Natural killer cell (primary cell): ENCODE measurements around the gene HTR2C. TPM values are rescaled to one million over a fixed set of nuclear protein-coding genes. Genes with fewer than 3 reads are reported as not detected.

ENCODE experiments used
- ATAC-seq, 3 donors: fragments of 150-1000 bp in 2 of 3; fragments of 200-7000 bp in 1 of 3; cut with Tn5 transposase; 1 replicate in 1 of 3; 2 replicates in 2 of 3; pipeline ENCODE4 v1.10.0; 2021; ENCODE audit warnings: mild to moderate bottlenecking in 2 of 3, moderate library complexity in 2 of 3
- DNase-seq, 2 donors: peaks; one replicate each; pipeline versions ENCODE4 v3.0.0 to v3.0.0-alpha.2; 2013 to 2021; ENCODE audit warnings: mixed read lengths in 1 of 2
- H3K27ac ChIP-seq: one replicate; pipeline ENCODE4 v1.5.1; 2013; ENCODE audit warnings: mild to moderate bottlenecking, low read length
- H3K27me3 ChIP-seq: one replicate; pipeline ENCODE4 v1.6.1; 2013; ENCODE audit warnings: low read length; ENCODE audit not compliant: control insufficient read depth, insufficient read depth
- H3K36me3 ChIP-seq: one replicate; pipeline ENCODE4 v1.6.1; 2013; ENCODE audit warnings: low read length; ENCODE audit not compliant: control insufficient read depth, insufficient read depth
- H3K4me1 ChIP-seq: one replicate; pipeline ENCODE4 v1.6.1; 2013; ENCODE audit warnings: low read length; ENCODE audit not compliant: control insufficient read depth, insufficient read depth
- H3K4me3 ChIP-seq: one replicate; pipeline ENCODE4 v1.5.1; 2013; ENCODE audit warnings: low read length
- H3K9me3 ChIP-seq: one replicate; pipeline ENCODE4 v1.6.1; 2013; ENCODE audit warnings: low read length; ENCODE audit not compliant: control insufficient read depth, insufficient read depth
- H3K27ac Mint-ChIP-seq, 2 donors: one replicate each; pipeline ENCODE4 v1.8.0; 2022; ENCODE audit warnings: mild to moderate bottlenecking in 2 of 2, mixed read lengths in 2 of 2, moderate library complexity in 1 of 2
- H3K27me3 Mint-ChIP-seq, 2 donors: one replicate each; pipeline ENCODE4 v1.8.0; 2022; ENCODE audit warnings: low read depth in 2 of 2, mixed read lengths in 2 of 2
- H3K36me3 Mint-ChIP-seq: one replicate; pipeline ENCODE4 v1.8.0; 2022; ENCODE audit warnings: mixed read lengths
- H3K4me1 Mint-ChIP-seq, 2 donors: one replicate each; pipeline ENCODE4 v1.8.0; 2022; ENCODE audit warnings: mixed read lengths in 2 of 2
- H3K4me3 Mint-ChIP-seq: one replicate; pipeline ENCODE4 v1.8.0; 2022; ENCODE audit warnings: mild to moderate bottlenecking, moderate library complexity, mixed read lengths
- H3K9me3 Mint-ChIP-seq, 2 donors: one replicate each; pipeline ENCODE4 v1.8.0; 2022; ENCODE audit warnings: mixed read lengths in 2 of 2
- WGBS: methylation state at CpG from one replicate; pipeline ENCODE4 v1.1.7; 2013; ENCODE audit warnings: missing lambda C conversion rate; ENCODE audit not compliant: insufficient coverage; 5-methylcytosine and 5-hydroxymethylcytosine counted together
- intact Hi-C: fragments of 100-400 bp; cut with micrococcal nuclease; formaldehyde crosslinking; loops from one replicate; pipeline ENCODE4 v1.14.2; 2022
- total RNA-seq, 4 donors: library from RNA; stranded (reverse); fragments of 120-200 nt in 1 of 4; gene quantifications; one replicate each; pipeline versions ENCODE4 v1.2.3 to v1.2.4, GENCODE V29; 2013 to 2022
- TF ChIP-seq, protein P1 (sequence below): fragments of 200-600 bp; IDR thresholded peaks from one replicate; pipeline ENCODE4 v1.8.0; 2022; ENCODE audit warnings: antibody characterized with exemption

HTR2C gene
- total RNA-seq, 3 donors from 2014 or later (not counting 1 experiment from before 2014, with no cell fraction given), result not detected

DNA sequence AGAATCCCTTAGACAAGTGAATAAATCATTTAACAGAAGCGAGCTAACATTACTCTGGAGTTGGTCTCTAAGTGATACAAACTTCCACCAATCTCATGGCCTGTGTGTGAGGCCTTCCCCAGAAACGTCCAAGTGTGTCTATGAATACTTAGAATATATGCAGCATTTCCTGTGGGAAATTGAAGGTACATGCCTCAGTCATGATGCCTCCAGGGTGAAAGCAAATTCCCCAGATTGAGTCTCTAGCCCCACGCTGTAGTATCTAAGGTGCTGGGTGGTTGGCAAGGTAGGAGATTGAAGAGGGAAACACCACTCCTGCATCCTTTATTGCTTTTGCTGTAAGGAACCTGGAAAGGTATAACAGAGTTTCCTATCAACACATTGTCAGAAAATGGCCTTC, 319.7 kb downstream of the HTR2C start:
- H3K9me3 ChIP-seq, result no peaks in the 10 kb centered on the region
- TF ChIP-seq, protein P1, sequence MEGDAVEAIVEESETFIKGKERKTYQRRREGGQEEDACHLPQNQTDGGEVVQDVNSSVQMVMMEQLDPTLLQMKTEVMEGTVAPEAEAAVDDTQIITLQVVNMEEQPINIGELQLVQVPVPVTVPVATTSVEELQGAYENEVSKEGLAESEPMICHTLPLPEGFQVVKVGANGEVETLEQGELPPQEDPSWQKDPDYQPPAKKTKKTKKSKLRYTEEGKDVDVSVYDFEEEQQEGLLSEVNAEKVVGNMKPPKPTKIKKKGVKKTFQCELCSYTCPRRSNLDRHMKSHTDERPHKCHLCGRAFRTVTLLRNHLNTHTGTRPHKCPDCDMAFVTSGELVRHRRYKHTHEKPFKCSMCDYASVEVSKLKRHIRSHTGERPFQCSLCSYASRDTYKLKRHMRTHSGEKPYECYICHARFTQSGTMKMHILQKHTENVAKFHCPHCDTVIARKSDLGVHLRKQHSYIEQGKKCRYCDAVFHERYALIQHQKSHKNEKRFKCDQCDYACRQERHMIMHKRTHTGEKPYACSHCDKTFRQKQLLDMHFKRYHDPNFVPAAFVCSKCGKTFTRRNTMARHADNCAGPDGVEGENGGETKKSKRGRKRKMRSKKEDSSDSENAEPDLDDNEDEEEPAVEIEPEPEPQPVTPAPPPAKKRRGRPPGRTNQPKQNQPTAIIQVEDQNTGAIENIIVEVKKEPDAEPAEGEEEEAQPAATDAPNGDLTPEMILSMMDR, result no peak
- H3K4me3 Mint-ChIP-seq, result no peak overlapping the region
- no peaks in the 10 kb centered on the region for H3K27me3 ChIP-seq
- peaks cover 0 to 3% of the 10 kb centered on the region in 2 donors for H3K9me3 Mint-ChIP-seq
- no peaks in the 10 kb centered on the region for H3K4me1 Mint-ChIP-seq
- H3K27me3 Mint-ChIP-seq, result peaks cover 0 to 14% of the 10 kb centered on the region in 2 donors
- H3K4me1 ChIP-seq, result no peaks in the 10 kb centered on the region
- WGBS, result no CpG with 5 or more reads among the region's 3 CpGs
- ATAC-seq (no peak), DNase-seq (no peak)
- H3K36me3 ChIP-seq, result no peaks in the 10 kb centered on the region
- intact Hi-C loops, result no loop called here
- H3K27ac Mint-ChIP-seq, result no peak overlapping the region
- H3K36me3 Mint-ChIP-seq, result no peaks in the 10 kb centered on the region
- H3K4me3 ChIP-seq, result no peak overlapping the region
- no peak overlapping the region for H3K27ac ChIP-seq

DNA sequence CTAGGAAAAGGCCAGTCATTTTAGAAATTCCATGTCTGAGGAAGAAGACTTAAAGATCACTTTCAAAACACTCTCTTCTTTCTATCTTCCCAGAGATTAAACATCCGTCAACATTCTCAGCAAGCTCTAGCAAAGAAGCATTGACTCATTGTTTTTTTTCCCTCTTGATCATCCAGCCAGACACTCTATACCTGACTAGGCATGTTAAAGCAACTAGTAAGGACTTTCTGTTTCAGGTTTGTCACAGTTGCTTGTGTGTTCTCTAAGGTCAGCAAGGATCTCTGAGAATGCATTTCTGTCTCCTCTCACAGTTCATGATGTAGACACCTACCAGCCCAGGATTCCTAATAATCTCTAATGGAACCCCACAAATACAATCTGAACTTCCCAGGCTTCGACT, 321.4 kb downstream of the HTR2C start:
- Histone ChIP-seq H3K36me3 (no peaks in the 10 kb centered on the region), H3K4me3 (no peak overlapping the region), H3K9me3 (no peaks in the 10 kb centered on the region), H3K27ac (no peak overlapping the region), H3K27me3 (no peaks in the 10 kb centered on the region), H3K4me1 (no peaks in the 10 kb centered on the region)
- Mint-ChIP-seq H3K9me3 (peaks cover 0 to 3% of the 10 kb centered on the region in 2 donors), H3K4me3 (no peak overlapping the region), H3K36me3 (no peaks in the 10 kb centered on the region), H3K27me3 (peaks cover 0 to 14% of the 10 kb centered on the region in 2 donors), H3K27ac (no peak overlapping the region), H3K4me1 (no peaks in the 10 kb centered on the region)
- 80% methylated on average over 2 of the region's 2 CpGs for WGBS
- DNase-seq (no peak), ATAC-seq (no peak)
- TF ChIP-seq, protein P1, result no peak
- intact Hi-C loops, result no loop called here

DNA sequence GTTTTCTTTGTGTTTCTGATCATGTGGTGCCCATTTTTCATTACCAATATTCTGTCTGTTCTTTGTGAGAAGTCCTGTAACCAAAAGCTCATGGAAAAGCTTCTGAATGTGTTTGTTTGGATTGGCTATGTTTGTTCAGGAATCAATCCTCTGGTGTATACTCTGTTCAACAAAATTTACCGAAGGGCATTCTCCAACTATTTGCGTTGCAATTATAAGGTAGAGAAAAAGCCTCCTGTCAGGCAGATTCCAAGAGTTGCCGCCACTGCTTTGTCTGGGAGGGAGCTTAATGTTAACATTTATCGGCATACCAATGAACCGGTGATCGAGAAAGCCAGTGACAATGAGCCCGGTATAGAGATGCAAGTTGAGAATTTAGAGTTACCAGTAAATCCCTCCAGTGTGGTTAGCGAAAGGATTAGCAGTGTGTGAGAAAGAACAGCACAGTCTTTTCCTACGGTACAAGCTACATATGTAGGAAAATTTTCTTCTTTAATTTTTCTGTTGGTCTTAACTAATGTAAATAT, 323.2 kb downstream of the HTR2C start:
- Mint-ChIP-seq H3K36me3 (no peaks in the 10 kb centered on the region), H3K9me3 (peaks cover 0 to 3% of the 10 kb centered on the region in 2 donors), H3K27ac (no peak overlapping the region), H3K4me1 (no peaks in the 10 kb centered on the region), H3K4me3 (no peak overlapping the region), H3K27me3 (peaks cover 0 to 19% of the 10 kb centered on the region in 2 donors)
- no peak overlapping the region for H3K27ac ChIP-seq
- DNase-seq (no peak), ATAC-seq (no peak)
- no peaks in the 10 kb centered on the region for H3K9me3 ChIP-seq
- 56% methylated on average over 9 of the region's 9 CpGs for WGBS
- intact Hi-C loops, result no loop called here
- no peak overlapping the region for H3K4me3 ChIP-seq
- no peaks in the 10 kb centered on the region for H3K36me3 ChIP-seq
- no peaks in the 10 kb centered on the region for H3K4me1 ChIP-seq
- no peaks in the 10 kb centered on the region for H3K27me3 ChIP-seq
- TF ChIP-seq, protein P1, result no peak

DNA sequence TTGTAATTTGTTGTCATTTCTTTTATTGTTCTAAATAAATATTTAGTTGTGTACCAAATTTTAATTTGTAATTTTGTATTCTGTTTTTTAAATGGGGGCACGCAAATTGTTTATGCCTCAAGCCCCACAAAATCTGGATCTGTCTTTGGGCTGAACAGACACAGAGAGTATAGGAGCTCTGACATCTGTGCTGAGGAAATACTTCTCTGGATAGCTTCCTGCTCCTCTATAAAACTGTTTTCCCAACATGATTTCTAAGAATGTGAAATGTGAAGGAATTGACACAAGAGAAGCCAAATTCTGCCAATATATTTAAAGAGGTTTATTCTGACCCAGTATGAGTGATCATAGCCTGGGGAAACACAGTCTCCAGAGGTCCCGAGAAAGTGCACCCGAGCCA, 340.5 kb downstream of the HTR2C start:
- WGBS, result 94% methylated on average over 3 of the region's 3 CpGs
- Histone ChIP-seq H3K4me1 (no peaks in the 10 kb centered on the region), H3K4me3 (no peak overlapping the region), H3K9me3 (no peaks in the 10 kb centered on the region), H3K36me3 (no peaks in the 10 kb centered on the region), H3K27me3 (no peaks in the 10 kb centered on the region), H3K27ac (no peak overlapping the region)
- H3K36me3 Mint-ChIP-seq, result no peaks in the 10 kb centered on the region
- no peak for DNase-seq
- intact Hi-C loops, result loop anchor here (10.0 kb wide), 1 partner anchor 860 kb away; no protein-coding TSS in a partner anchor
- H3K9me3 Mint-ChIP-seq, result peaks cover 2 to 6% of the 10 kb centered on the region in 2 donors
- no peak overlapping the region for H3K4me3 Mint-ChIP-seq
- peaks cover 0 to 13% of the 10 kb centered on the region in 2 donors for H3K27me3 Mint-ChIP-seq
- no peak overlapping the region for H3K27ac Mint-ChIP-seq
- TF ChIP-seq, protein P1, result no peak
- ATAC-seq, result no peak
- no peaks in the 10 kb centered on the region for H3K4me1 Mint-ChIP-seq
